Left colon (tissue), 2 donors: ENCODE data around the gene LRRC51. TPM values are rescaled to one million over a fixed set of nuclear protein-coding genes. Genes with fewer than 3 reads are reported as not detected.

ENCODE experiments used
- ATAC-seq: fragments of 200-7000 bp; cut with Tn5 transposase; one replicate; pipeline ENCODE4 v1.9.1; 2020; ENCODE audit warnings: mild to moderate bottlenecking, moderate library complexity
- DNase-seq, 2 donors: peaks; one replicate each; pipeline ENCODE4 v3.0.0-alpha.2; 2020
- intact Hi-C, 2 donors: fragments of 100-400 bp; cut with DNase I in 1 of 2; cut with micrococcal nuclease in 1 of 2; formaldehyde crosslinking; loops; one replicate each; pipeline versions ENCODE4 v1.11.2 to v1.14.0; 2022; cut with DNase I, micrococcal nuclease
- total RNA-seq, 2 donors: library from RNA; stranded (reverse); fragmentation: NEBNext Ultra II Directional; extraction: Animal tissue kit (Norgen Biotek cat#: 25700); gene quantifications; one replicate each; pipeline ENCODE4 v1.2.1, GENCODE V29; 2021
- donor health status: DM: no; HTN: no; CAD: no.
- donor health status: DM: yes; HTN: yes; CAD: no.

The LRRC51 gene
- total RNA-seq, 2 donors from 2014 or later = 8.0 to 10.1 TPM

- ATAC-seq = no peak
- DNase-seq = no peak
- intact Hi-C loops = no loop called here
These were observed 13.4 kb upstream of the LRRC51 start for GRCh38 chr11:72067266-72067665.

GRCh38 chr11:72067676-72068075, 13.0 kb upstream of the LRRC51 start:
- DNase-seq (no peak), ATAC-seq (no peak)
- intact Hi-C loops = no loop called here

GRCh38 chr11:72069200-72069599, 11.4 kb upstream of the LRRC51 start:
- intact Hi-C loops = no loop called here
- ATAC-seq = peak; percentile 19

GRCh38 chr11:72069787-72070251, 10.8 kb upstream of the LRRC51 start:
- ATAC-seq = peak; percentile 92
- DNase-seq = peak; percentile 81 to 85
- intact Hi-C loops = no loop called here

More at GRCh38 chr11:72069200-72069599, 11.4 kb upstream of the LRRC51 start:
- DNase-seq = no peak

- ATAC-seq (no peak), DNase-seq (no peak)
- intact Hi-C loops = no loop called here
These were observed 10.2 kb upstream of the LRRC51 start for GRCh38 chr11:72070491-72070890.

GRCh38 chr11:72072348-72072747, 8.3 kb upstream of the LRRC51 start:
- ATAC-seq = peak; percentile 42
- intact Hi-C loops = no loop called here
- DNase-seq = no peak

- DNase-seq = no peak
- intact Hi-C loops = no loop called here
- no peak for ATAC-seq
These were observed 5.5 kb upstream of the LRRC51 start for GRCh38 chr11:72075109-72075508.

- no peak for ATAC-seq
- DNase-seq = no peak
- intact Hi-C loops = no loop called here
These were observed 4.9 kb upstream of the LRRC51 start for GRCh38 chr11:72075756-72076155.

- no peak for DNase-seq
- ATAC-seq = no peak
- intact Hi-C loops = no loop called here
These were observed 2.2 kb upstream of the LRRC51 start for GRCh38 chr11:72078477-72078876.

GRCh38 chr11:72079819-72080325, 778 bp upstream of the LRRC51 start:
- ATAC-seq = peak; percentile 46
- DNase-seq = peak in 1 of 2 donors; percentile 53
- intact Hi-C loops = loop anchor here in 1 of 2 donors (1.0 kb wide), 1 partner anchor 41 kb away; no protein-coding TSS in a partner anchor

GRCh38 chr11:72081184-72081644, 564 bp downstream of the LRRC51 start:
- intact Hi-C loops = no loop called here
- no peak for ATAC-seq
- DNase-seq = peak in 1 of 2 donors; percentile 28

GRCh38 chr11:72081821-72082453, 1.3 kb downstream of the LRRC51 start:
- ATAC-seq (no peak), DNase-seq (no peak)
- intact Hi-C loops = no loop called here

- ATAC-seq (no peak), DNase-seq (no peak)
- intact Hi-C loops = no loop called here
These were observed 2.8 kb downstream of the LRRC51 start for GRCh38 chr11:72083414-72083813.

- ATAC-seq = no peak
- intact Hi-C loops = no loop called here
- DNase-seq = no peak
These were observed 3.4 kb downstream of the LRRC51 start for GRCh38 chr11:72084076-72084475.

GRCh38 chr11:72084965-72085364, 4.3 kb downstream of the LRRC51 start:
- ATAC-seq (no peak), DNase-seq (no peak)
- intact Hi-C loops = no loop called here

GRCh38 chr11:72085621-72086351, 5.1 kb downstream of the LRRC51 start:
- peak; percentile 39 for ATAC-seq
- intact Hi-C loops = no loop called here
- no peak for DNase-seq

- intact Hi-C loops = no loop called here
- no peak for ATAC-seq
- no peak for DNase-seq
These were observed 7.6 kb downstream of the LRRC51 start for GRCh38 chr11:72088076-72088808.

GRCh38 chr11:72091292-72091691, 10.6 kb downstream of the LRRC51 start:
- intact Hi-C loops = loop anchor here in 1 of 2 donors (1.0 kb wide), 1 partner anchor 66 kb away; no protein-coding TSS in a partner anchor
- peak; percentile 95 for ATAC-seq
- peak; percentile 79 to 84 for DNase-seq

- DNase-seq = no peak
- ATAC-seq = no peak
- intact Hi-C loops = no loop called here
These were observed 18.1 kb downstream of the LRRC51 start for GRCh38 chr11:72098741-72099140.
